Measurements from ENCODE around the gene ACVR1C.

DNA sequence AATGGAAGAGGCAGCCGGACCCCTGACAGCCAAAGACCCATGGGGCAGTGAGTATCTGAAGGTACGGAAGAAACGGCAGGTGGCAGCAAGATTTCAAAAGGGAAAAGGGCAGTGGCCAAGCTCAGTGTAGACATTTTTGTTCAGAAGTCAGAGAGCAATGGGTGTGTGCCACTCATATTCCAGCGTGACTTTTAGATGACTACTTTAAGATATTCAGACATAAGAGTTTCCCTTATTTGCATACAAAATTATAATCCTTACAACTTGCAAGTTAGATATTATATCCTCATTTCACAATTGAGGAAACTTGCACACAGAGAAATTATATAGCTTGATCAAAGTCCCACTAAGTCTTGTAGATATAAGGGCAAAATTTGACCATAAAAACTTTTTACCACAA lies 124.0 kb downstream of the ACVR1C start:
- no peak for TF ChIP-seq EZH2 (IDR thresholded peaks at IDR 0.05; ENCODE audit: insufficient read depth, low read length)
- TF ChIP-seq, protein P1, sequence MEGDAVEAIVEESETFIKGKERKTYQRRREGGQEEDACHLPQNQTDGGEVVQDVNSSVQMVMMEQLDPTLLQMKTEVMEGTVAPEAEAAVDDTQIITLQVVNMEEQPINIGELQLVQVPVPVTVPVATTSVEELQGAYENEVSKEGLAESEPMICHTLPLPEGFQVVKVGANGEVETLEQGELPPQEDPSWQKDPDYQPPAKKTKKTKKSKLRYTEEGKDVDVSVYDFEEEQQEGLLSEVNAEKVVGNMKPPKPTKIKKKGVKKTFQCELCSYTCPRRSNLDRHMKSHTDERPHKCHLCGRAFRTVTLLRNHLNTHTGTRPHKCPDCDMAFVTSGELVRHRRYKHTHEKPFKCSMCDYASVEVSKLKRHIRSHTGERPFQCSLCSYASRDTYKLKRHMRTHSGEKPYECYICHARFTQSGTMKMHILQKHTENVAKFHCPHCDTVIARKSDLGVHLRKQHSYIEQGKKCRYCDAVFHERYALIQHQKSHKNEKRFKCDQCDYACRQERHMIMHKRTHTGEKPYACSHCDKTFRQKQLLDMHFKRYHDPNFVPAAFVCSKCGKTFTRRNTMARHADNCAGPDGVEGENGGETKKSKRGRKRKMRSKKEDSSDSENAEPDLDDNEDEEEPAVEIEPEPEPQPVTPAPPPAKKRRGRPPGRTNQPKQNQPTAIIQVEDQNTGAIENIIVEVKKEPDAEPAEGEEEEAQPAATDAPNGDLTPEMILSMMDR (IDR thresholded peaks at IDR 0.05; ENCODE audit: insufficient read depth, low read depth, low read length) = no peak
